HG02571 (cell line): ENCODE results near the gene ZNF567.
A peak's percentile ranks its signal among the peaks of the same experiment; 100 is the strongest.
"Not testable (repeated sequence)": the region's sequence is repeated elsewhere in the genome, so short reads cannot be mapped to it uniquely, and the experiment has no call there.

ENCODE experiments used
- ATAC-seq: cut with Tn5 transposase; IDR thresholded peaks from one replicate; pipeline ENCODE4 v1.9.1; 2021; ENCODE audit warnings: mild to moderate bottlenecking, moderate library complexity; ENCODE audit not compliant: unreplicated experiment

Gene ZNF567

GRCh38 chr19:36687214-36688056 is at the start of gene ZNF567:
TSS of gene ZNF567 (plus strand) at chr19:36687612. CDS start at chr19:36694868, 7,256 bp downstream.
- ATAC-seq: peak; percentile 92

- ATAC-seq: no peak
These were observed 48.4 kb upstream of the ZNF567 start for GRCh38 chr19:36638862-36639510.

- no peak for ATAC-seq
These were observed 40.7 kb upstream of the ZNF567 start for GRCh38 chr19:36646746-36647145.

- ATAC-seq: no peak
These were observed 34.5 kb upstream of the ZNF567 start for GRCh38 chr19:36652958-36653357.

GRCh38 chr19:36665832-36666231 is 21.6 kb upstream of the ZNF567 start:
- no peak for ATAC-seq

DNA sequence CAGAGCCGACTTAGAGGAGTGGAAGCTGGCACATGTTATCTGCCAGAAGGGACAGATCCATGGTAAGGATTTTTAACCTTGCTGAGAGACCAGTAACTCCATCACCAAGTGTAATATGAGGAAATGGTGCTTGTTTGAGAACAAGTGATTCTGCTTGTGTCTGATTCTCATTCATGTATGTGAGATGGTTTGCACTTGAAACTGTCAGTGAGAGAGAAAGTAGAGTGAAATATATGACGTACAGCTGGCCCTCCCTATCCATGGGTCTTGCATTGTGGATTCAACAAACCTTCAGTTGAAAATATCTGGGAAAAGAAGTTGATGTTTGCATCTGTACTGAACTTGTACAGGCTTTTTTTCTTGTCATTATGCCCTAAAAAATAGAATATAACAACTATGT is 18.8 kb upstream of the ZNF567 start:
- no peak for ATAC-seq

DNA sequence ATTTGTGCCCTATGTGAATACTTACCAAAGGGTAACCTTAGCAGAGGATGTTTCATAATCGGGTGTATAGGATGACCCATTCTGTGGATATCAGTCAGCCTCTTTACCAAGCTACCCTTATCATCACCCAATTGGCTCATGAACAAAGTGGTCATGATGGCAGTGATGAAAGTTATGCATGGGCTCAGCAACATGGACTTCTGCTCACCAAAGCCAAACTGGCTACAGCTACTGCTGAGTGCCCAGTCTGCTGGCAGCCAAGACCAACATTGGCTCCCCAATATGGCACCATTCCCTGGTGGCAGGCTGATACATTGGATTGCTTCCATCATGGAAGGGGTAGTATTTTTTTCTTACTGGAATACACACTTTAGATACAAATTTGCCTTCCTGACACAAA is 15.0 kb upstream of the ZNF567 start:
- ATAC-seq: no peak

- no peak for ATAC-seq
These were observed 13.2 kb upstream of the ZNF567 start for GRCh38 chr19:36674201-36674600.

GRCh38 chr19:36679455-36679854 is 8.0 kb upstream of the ZNF567 start:
- ATAC-seq: no peak

DNA sequence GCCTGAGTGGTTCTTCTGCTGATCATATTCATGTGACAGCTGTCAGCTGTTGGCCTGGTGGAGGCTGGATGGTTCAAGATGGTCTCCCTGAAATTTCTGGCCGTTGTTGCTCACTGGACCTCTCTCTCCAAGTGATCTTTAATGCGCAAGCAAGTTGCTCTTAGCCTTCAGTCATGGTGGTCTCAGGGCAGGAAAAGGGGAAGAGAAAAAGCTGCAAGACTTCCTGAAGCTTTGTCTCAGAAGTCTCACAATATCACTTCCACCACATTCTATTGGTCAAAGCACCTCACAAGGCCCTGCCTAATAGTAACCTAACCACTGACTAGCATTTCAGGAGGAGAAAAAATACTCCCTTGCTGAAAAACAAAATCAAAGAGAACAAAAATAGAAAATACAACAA is 1.6 kb upstream of the ZNF567 start:
- ATAC-seq: no peak

DNA sequence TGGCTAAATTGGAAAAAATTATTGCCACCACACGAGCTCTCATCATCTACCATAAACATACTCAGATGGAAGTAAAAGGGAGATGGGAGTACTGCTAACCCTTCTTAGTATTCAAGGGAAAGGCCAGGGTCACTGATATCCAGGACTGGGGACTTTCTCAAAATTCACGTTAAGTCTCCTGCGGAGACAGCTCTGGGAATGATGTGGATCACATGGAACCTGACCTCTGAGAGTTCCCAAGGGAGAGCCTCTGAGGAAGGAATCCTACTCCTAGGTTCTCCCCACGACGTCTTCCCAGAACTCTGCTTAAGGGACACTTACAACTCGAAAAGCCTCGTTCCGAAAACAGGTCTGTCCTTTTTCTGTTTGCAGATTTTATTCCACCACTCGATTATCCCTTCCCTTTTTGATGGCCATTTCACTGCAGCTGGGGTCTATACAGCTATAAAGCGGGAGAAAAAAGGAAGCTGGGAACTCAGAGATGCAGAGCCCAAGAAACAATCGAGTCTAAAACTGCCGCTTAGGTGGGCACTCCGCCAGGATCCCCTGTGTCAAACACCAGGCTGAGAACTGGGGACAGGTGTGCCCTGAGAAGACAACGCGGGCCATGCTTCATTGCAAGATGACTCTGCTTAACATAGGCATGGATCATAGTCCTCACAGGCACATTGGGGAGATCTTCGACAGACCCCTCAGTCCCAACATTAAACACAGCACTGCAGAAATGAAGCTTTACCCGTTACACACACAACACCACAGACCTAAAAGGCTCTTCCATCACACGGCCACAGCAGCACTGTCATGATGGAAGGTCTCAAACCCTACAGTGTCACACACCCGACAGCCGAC is 823 bp upstream of the ZNF567 start:
- ATAC-seq: no peak

DNA sequence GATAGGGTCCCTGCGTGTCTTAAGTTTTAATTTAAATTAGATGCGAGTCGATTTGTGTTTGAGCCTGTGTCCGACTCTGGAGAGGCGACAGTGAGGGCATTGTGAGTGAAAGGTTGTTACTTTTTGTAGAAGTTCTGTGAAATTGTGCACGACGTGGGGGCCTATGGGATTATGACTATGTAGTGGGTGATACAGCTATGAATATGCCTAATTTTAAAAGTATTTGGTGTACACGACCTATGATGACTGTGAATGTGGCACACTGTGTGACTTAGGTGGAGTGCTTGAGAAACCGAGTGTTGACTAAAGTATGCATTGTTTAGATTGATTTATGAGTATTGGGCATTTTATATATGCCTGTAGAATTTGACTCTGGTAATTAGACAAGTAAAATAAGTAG is 646 bp downstream of the ZNF567 start:
- no peak for ATAC-seq

DNA sequence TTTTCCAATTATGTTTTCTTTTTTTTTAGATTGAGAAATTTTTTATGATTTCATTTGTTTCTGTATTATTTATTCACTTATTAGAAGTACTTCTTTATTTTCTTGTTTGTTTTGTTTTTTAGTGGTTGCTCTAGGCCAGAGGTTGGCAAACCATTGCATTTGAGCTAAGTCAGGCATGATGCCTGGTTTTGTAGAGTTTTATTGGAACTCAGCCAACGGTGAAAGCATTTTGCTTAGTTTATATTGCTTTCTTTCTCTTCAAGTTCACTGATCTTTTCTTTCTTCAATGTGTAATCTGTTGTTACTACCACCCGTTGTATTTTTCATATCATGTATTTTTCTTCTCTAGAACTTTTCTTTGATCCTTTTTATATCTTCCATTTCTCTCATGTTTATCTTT is 19.7 kb downstream of the ZNF567 start:
- no peak for ATAC-seq

- ATAC-seq: no peak
These were observed 22.0 kb downstream of the ZNF567 start for GRCh38 chr19:36709423-36709822.

DNA sequence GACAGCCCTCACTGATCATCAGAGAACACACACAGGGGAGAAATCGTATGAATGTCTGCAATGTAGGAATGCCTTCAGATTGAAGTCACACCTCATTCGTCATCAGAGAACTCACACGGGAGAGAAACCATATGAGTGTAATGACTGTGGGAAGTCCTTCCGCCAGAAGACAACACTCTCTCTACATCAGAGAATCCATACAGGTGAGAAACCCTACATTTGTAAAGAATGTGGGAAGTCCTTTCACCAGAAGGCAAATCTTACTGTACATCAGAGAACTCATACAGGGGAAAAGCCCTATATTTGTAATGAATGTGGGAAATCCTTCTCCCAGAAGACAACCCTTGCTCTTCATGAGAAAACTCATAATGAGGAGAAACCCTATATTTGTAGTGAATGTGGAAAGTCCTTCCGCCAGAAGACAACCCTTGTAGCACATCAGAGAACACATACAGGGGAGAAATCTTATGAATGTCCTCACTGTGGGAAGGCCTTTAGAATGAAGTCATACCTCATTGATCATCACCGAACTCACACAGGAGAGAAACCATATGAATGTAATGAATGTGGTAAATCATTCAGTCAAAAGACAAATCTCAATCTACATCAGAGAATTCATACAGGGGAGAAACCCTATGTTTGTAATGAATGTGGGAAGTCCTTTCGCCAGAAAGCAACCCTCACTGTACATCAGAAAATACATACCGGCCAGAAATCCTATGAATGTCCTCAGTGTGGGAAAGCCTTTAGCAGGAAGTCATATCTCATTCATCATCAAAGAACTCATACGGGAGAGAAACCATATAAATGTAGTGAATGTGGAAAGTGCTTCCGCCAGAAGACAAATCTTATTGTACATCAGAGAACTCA is 32.5 kb downstream of the ZNF567 start:
- no peak for ATAC-seq

- not testable (repeated sequence) for ATAC-seq
These were observed 48.8 kb downstream of the ZNF567 start for GRCh38 chr19:36736166-36736565.

GRCh38 chr19:36745870-36746269 is 58.5 kb downstream of the ZNF567 start:
- no peak for ATAC-seq

DNA sequence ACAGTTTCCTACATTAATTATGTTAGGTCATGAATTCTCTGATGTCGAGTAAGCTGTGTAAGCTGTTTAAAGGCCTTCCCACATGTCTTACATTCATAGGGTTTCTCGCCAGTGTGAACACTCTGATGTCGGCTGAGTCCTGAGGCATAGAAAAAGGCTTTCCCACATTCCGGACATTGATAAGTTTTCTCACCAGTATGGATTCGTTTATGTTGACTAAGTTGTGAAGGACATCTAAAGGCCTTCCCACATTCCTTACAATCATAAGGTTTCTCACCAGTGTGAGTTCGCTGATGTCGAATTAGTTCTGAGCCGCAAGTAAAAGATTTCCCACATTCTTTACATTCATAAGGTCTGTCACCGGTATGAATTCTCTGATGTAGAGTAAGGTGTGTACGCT is 60.3 kb downstream of the ZNF567 start:
- no peak for ATAC-seq

GRCh38 chr19:36748431-36749275 is 61.2 kb downstream of the ZNF567 start:
- no peak for ATAC-seq

- not testable (repeated sequence) for ATAC-seq
These were observed 62.2 kb downstream of the ZNF567 start for GRCh38 chr19:36749613-36750012.
